ENCODE measurements around the gene ARL2. TPM values are rescaled to one million over a fixed set of nuclear protein-coding genes. Genes with fewer than 3 reads are reported as not detected.
"Not testable (repeated sequence)": the region's sequence is repeated elsewhere in the genome, so short reads cannot be mapped to it uniquely, and the experiment has no call there.

Gene ARL2
- total RNA-seq, 2 donors from 2014 or later, result 155 to 207 TPM

DNA sequence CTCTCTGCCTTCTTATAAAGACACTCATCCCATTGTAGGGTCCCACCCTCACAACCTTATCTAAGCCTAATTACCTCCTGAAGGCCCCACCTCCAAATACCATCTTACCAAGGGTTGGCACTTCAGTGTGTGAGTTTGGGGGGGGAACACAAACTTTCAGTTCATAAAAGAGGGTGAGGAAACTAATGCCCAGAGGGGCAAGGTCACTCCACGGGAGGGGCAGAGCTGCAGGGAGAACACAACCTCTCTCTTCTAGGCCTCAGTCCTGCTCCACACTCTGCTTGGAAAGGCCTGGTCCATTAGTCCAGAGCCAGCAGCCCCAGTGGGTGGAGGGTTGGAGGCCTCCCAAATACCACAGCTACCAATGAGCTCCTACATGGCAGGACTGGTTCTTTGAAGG lies 14.5 kb upstream of the ARL2 start:
- DNase-seq (ENCODE audit: low spot score), result no peak
- peaks cover 0 to 10% of the 10 kb centered on the region in 2 donors for H3K4me1 ChIP-seq
- no peaks in the 10 kb centered on the region for H3K27me3 ChIP-seq
- H3K9me3 ChIP-seq, result no peaks in the 10 kb centered on the region
- TF ChIP-seq, protein P1, sequence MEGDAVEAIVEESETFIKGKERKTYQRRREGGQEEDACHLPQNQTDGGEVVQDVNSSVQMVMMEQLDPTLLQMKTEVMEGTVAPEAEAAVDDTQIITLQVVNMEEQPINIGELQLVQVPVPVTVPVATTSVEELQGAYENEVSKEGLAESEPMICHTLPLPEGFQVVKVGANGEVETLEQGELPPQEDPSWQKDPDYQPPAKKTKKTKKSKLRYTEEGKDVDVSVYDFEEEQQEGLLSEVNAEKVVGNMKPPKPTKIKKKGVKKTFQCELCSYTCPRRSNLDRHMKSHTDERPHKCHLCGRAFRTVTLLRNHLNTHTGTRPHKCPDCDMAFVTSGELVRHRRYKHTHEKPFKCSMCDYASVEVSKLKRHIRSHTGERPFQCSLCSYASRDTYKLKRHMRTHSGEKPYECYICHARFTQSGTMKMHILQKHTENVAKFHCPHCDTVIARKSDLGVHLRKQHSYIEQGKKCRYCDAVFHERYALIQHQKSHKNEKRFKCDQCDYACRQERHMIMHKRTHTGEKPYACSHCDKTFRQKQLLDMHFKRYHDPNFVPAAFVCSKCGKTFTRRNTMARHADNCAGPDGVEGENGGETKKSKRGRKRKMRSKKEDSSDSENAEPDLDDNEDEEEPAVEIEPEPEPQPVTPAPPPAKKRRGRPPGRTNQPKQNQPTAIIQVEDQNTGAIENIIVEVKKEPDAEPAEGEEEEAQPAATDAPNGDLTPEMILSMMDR (IDR thresholded peaks at IDR 0.05), result no peak
- H3K36me3 ChIP-seq, result no peaks in the 10 kb centered on the region
- H3K4me3 ChIP-seq, result no peak overlapping the region
- H3K27ac ChIP-seq, result no peak overlapping the region

DNA sequence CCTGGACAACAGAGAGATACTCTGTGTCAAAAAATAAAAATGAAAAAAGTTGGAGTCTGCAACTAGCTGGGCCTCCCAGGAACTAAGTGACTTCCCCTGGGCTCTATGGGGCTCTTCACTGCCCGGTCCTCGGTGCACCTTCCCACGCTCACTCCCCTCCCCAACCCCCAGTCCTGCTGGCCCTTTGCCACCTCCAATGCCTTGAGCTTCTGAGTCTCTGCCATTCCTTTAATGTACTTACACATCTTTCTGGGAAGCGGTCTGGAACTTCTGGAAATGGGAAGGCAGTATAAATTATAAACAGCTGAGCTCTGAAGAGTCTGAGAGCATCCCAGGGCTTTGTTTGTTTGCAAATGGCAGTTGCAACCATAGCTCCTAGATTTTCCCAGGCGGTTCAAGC lies 11.3 kb upstream of the ARL2 start:
- no peaks in the 10 kb centered on the region for H3K4me1 ChIP-seq
- TF ChIP-seq, protein P1 (IDR thresholded peaks at IDR 0.05), result no peak
- no peak overlapping the region for H3K4me3 ChIP-seq
- H3K27ac ChIP-seq, result no peak overlapping the region
- no peaks in the 10 kb centered on the region for H3K36me3 ChIP-seq
- H3K27me3 ChIP-seq, result no peaks in the 10 kb centered on the region
- no peak for DNase-seq (ENCODE audit: low spot score)
- no peaks in the 10 kb centered on the region for H3K9me3 ChIP-seq

DNA sequence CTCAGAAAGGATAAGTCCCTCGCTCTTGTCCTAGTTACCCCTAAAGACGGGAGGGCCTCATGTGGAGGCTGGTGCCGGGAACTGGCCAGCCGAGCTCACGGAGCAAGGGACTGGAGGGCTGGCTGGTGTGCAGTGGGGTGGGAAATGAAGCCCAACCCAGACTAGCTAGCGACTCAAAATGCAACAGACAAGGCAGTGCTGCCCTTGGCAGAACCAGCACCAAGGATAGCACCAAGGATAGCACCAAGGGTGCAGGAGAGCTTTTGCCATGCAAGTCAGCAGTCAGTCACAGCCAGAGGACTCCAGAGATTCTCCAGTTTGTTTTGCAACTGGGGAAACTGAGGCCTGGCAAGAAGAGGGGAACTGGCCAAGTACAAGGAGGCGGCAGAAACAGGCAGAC lies 10.7 kb upstream of the ARL2 start:
- TF ChIP-seq, protein P1 (IDR thresholded peaks at IDR 0.05), result no peak
- Histone ChIP-seq H3K36me3 (no peaks in the 10 kb centered on the region), H3K27me3 (no peaks in the 10 kb centered on the region), H3K4me3 (no peak overlapping the region), H3K27ac (no peak overlapping the region), H3K4me1 (no peaks in the 10 kb centered on the region), H3K9me3 (no peaks in the 10 kb centered on the region)
- DNase-seq (ENCODE audit: low spot score), result no peak

DNA sequence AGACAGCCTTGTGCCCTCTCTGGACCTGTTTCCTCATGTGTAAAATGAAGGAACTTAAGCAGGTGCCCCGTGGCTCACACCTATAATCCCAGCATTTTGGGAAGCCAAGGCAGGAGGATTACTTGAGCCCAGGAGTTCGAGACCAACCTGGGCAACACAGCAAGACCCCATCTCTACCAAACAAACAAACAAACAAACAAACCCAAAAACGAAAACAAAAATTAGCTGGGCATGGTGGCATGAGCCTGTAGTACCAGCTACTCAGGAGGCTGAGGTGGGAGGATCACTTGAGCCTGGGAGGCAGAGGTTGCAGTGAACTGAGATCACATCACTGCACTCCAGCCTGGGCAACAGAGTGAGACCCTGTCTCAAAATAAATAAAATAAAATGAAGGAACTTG lies 10.0 kb upstream of the ARL2 start:
- H3K27me3 ChIP-seq; H3K9me3 ChIP-seq; H3K4me1 ChIP-seq; H3K36me3 ChIP-seq; DNase-seq (ENCODE audit: low spot score); H3K4me3 ChIP-seq; H3K27ac ChIP-seq: not testable (repeated sequence)

DNA sequence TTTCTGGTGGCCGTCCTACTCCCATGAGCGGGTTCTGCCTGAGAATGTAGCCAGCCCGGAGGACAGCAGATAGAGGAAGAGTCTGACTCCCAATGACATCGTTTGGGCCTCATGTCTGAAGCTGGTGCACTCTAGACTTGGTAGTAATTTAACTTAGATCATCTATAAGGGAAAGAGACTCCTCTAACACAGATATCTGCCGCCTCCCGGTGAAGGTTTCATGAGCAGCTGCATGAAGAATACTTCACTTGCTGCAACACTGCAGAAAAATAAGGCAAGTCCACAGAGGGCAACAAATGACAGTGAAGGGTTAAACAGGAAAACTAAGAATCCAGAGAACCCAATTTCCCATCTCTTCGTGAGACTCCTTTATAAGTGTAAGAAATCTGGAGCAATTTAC lies 5.9 kb upstream of the ARL2 start:
- H3K27me3 ChIP-seq, result no peaks in the 10 kb centered on the region
- H3K27ac ChIP-seq, result no peak overlapping the region
- H3K4me3 ChIP-seq, result no peak overlapping the region
- no peaks in the 10 kb centered on the region for H3K9me3 ChIP-seq
- no peak for DNase-seq (ENCODE audit: low spot score)
- H3K4me1 ChIP-seq, result peaks cover 0 to 3% of the 10 kb centered on the region in 2 donors
- TF ChIP-seq, protein P1 (IDR thresholded peaks at IDR 0.05), result no peak
- H3K36me3 ChIP-seq, result no peaks in the 10 kb centered on the region

DNA sequence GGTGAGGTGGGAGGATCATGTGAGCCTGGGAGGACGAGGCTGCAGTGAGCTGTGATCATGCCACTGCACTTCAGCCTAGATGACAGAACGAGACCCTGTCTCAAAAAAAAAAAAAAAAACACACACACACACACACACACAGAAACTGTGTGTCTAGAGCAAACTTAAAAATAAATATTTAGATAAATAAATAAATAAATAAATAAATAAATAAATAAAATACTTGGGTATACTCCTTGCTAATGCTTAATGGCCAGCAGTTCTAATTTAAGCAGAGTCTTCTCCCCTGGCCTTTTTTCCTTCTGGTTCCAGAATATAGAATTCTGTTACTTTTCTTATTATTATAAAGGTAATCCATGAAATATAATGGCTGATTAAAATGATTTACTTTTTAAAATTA lies 5.1 kb upstream of the ARL2 start:
- no peaks in the 10 kb centered on the region for H3K27me3 ChIP-seq
- no peaks in the 10 kb centered on the region for H3K36me3 ChIP-seq
- no peak overlapping the region for H3K27ac ChIP-seq
- H3K4me1 ChIP-seq, result peaks cover 0 to 7% of the 10 kb centered on the region in 2 donors
- no peaks in the 10 kb centered on the region for H3K9me3 ChIP-seq
- no peak for DNase-seq (ENCODE audit: low spot score)
- H3K4me3 ChIP-seq, result no peak overlapping the region
- TF ChIP-seq, protein P1 (IDR thresholded peaks at IDR 0.05), result no peak
